Astrocyte (in vitro differentiated cells and primary cell): Measurements from ENCODE around the gene SLX4. TPM values are rescaled to one million over a fixed set of nuclear protein-coding genes. Genes with fewer than 3 reads are reported as not detected.

Experiments
- DNase-seq: peaks from one replicate; pipeline ENCODE4 v3.0.0-alpha.2; 2010; ENCODE audit warnings: low read depth
- FAIRE-seq: peaks from 2 replicates; lab custom pipeline; 2011; peaks lifted over from hg19 to GRCh38; lab: Jason Lieb, UNC
- H2AFZ ChIP-seq: 2 replicates; pipeline ENCODE4 v1.6.0; 2012; ENCODE audit warnings: low read depth, low read length, inconsistent platforms
- H3K27ac ChIP-seq: 2 replicates; pipeline ENCODE4 v1.5.1; 2011; ENCODE audit warnings: low read depth, low read length, inconsistent platforms
- H3K27me3 ChIP-seq: 2 replicates; pipeline ENCODE4 v1.6.0; 2011; ENCODE audit warnings: low read length, inconsistent platforms; ENCODE audit not compliant: insufficient read depth
- H3K36me3 ChIP-seq: 2 replicates; pipeline ENCODE4 v1.5.1; 2011; ENCODE audit warnings: low read length, inconsistent platforms; ENCODE audit not compliant: insufficient read depth
- H3K4me1 ChIP-seq: 2 replicates; pipeline ENCODE4 v1.5.1; 2011; ENCODE audit warnings: low read length, inconsistent platforms; ENCODE audit not compliant: insufficient read depth
- H3K4me2 ChIP-seq: 2 replicates; pipeline ENCODE4 v1.6.0; 2012; ENCODE audit warnings: low read length, inconsistent platforms
- H3K4me3 ChIP-seq: 2 replicates; pipeline ENCODE4 v1.5.1; 2011; ENCODE audit warnings: low read depth, mild to moderate bottlenecking, low read length, inconsistent platforms; ENCODE audit not compliant: insufficient read depth
- H3K79me2 ChIP-seq: 2 replicates; pipeline ENCODE4 v1.6.0; 2012; ENCODE audit warnings: mild to moderate bottlenecking, low read length, inconsistent platforms; ENCODE audit not compliant: insufficient read depth
- H3K9ac ChIP-seq: 2 replicates; pipeline ENCODE4 v1.6.0; 2012; ENCODE audit warnings: mild to moderate bottlenecking, low read length, inconsistent platforms
- H3K9me3 ChIP-seq: 2 replicates; pipeline ENCODE4 v1.5.1; 2012; ENCODE audit warnings: low read depth, mild to moderate bottlenecking, low read length, inconsistent platforms; ENCODE audit not compliant: insufficient read depth
- H4K20me1 ChIP-seq: 2 replicates; pipeline ENCODE4 v1.6.0; 2012; ENCODE audit warnings: low read length, inconsistent platforms; ENCODE audit not compliant: insufficient read depth
- H3K27ac Mint-ChIP-seq: one replicate; pipeline ENCODE4 v1.8.0; 2021; ENCODE audit warnings: mild to moderate bottlenecking, mixed read lengths; ENCODE audit not compliant: unreplicated experiment
- H3K27me3 Mint-ChIP-seq: one replicate; pipeline ENCODE4 v1.8.0; 2021; ENCODE audit warnings: low read depth, mixed read lengths; ENCODE audit not compliant: unreplicated experiment
- H3K36me3 Mint-ChIP-seq: one replicate; pipeline ENCODE4 v1.8.0; 2021; ENCODE audit warnings: low read depth, mixed read lengths; ENCODE audit not compliant: unreplicated experiment
- H3K4me1 Mint-ChIP-seq: one replicate; pipeline ENCODE4 v1.8.0; 2021; ENCODE audit warnings: low read depth, mixed read lengths; ENCODE audit not compliant: unreplicated experiment
- H3K4me3 Mint-ChIP-seq: one replicate; pipeline ENCODE4 v1.8.0; 2021; ENCODE audit warnings: mild to moderate bottlenecking, moderate library complexity, mixed read lengths; ENCODE audit not compliant: unreplicated experiment
- H3K9me3 Mint-ChIP-seq: one replicate; pipeline ENCODE4 v1.8.0; 2021; ENCODE audit warnings: mild to moderate bottlenecking, mixed read lengths; ENCODE audit not compliant: unreplicated experiment
- CTCF ChIP-seq: IDR thresholded peaks from 2 replicates; pipeline ENCODE4 v1.5.1; 2011; ENCODE audit warnings: low read depth, mild to moderate bottlenecking, inconsistent platforms, low read length, moderate library complexity; ENCODE audit not compliant: insufficient read depth
- EZH2 ChIP-seq: IDR thresholded peaks from 2 replicates; pipeline ENCODE4 v1.6.1; 2012; ENCODE audit warnings: mild to moderate bottlenecking, low read length, inconsistent platforms; ENCODE audit not compliant: insufficient read depth
- total RNA-seq: library from RNA; stranded (reverse); gene quantifications from 2 replicates; pipeline ENCODE4 v1.2.1, GENCODE V29; 2021

SLX4 gene
- total RNA-seq, 1 donor from 2014 or later: 7.8 TPM

GRCh38 chr16:3645504-3646347, 34.3 kb upstream of the SLX4 start:
- Histone ChIP-seq H3K4me1 (peaks cover 12% of the 10 kb centered on the region), H3K4me3 (no peak overlapping the region)

GRCh38 chr16:3645108-3645503, 33.7 kb upstream of the SLX4 start:
- Histone ChIP-seq H3K4me2 (no peak overlapping the region), H3K4me1 (peaks cover 12% of the 10 kb centered on the region), H3K9ac (no peak overlapping the region), H2AFZ (peak overlapping the region; percentile 31), H3K27ac (no peak overlapping the region), H3K79me2 (no peaks in the 10 kb centered on the region), H3K36me3 (no peaks in the 10 kb centered on the region), H3K9me3 (no peaks in the 10 kb centered on the region), H4K20me1 (peaks cover 16% of the 10 kb centered on the region), H3K4me3 (no peak overlapping the region), H3K27me3 (no peaks in the 10 kb centered on the region)
- H3K27ac Mint-ChIP-seq: peak overlapping the region; percentile 43
- no peak overlapping the region for H3K4me3 Mint-ChIP-seq
- no peak for DNase-seq
- peaks cover 30% of the 10 kb centered on the region for H3K4me1 Mint-ChIP-seq
- FAIRE-seq: no peak
- no peaks in the 10 kb centered on the region for H3K9me3 Mint-ChIP-seq
- no peak for TF ChIP-seq CTCF
- no peak for TF ChIP-seq EZH2
- H3K27me3 Mint-ChIP-seq: no peaks in the 10 kb centered on the region
- H3K36me3 Mint-ChIP-seq: peaks cover 9% of the 10 kb centered on the region

More at GRCh38 chr16:3645504-3646347, 34.3 kb upstream of the SLX4 start:
- H3K36me3 Mint-ChIP-seq: peaks cover 9% of the 10 kb centered on the region
- DNase-seq (peak; percentile 47), FAIRE-seq (no peak)
- Histone ChIP-seq H3K79me2 (no peaks in the 10 kb centered on the region), H3K9ac (no peak overlapping the region), H3K9me3 (no peaks in the 10 kb centered on the region), H3K36me3 (no peaks in the 10 kb centered on the region), H4K20me1 (peaks cover 14% of the 10 kb centered on the region), H3K4me2 (no peak overlapping the region), H2AFZ (peak overlapping the region; percentile 31), H3K27ac (no peak overlapping the region), H3K27me3 (no peaks in the 10 kb centered on the region)
- peaks cover 27% of the 10 kb centered on the region for H3K4me1 Mint-ChIP-seq
- no peaks in the 10 kb centered on the region for H3K9me3 Mint-ChIP-seq
- H3K27me3 Mint-ChIP-seq: no peaks in the 10 kb centered on the region
- no peak for TF ChIP-seq CTCF
- TF ChIP-seq EZH2: no peak
- no peak overlapping the region for H3K4me3 Mint-ChIP-seq
- H3K27ac Mint-ChIP-seq: peak overlapping the region; percentile 43
